ENCODE results near the gene RAB11FIP5. TPM values are rescaled to one million over a fixed set of nuclear protein-coding genes. Genes with fewer than 3 reads are reported as not detected.

Gene RAB11FIP5
- total and polyA plus RNA-seq, 4 donors = 14.4 to 51.5 (median 36.2) TPM

DNA sequence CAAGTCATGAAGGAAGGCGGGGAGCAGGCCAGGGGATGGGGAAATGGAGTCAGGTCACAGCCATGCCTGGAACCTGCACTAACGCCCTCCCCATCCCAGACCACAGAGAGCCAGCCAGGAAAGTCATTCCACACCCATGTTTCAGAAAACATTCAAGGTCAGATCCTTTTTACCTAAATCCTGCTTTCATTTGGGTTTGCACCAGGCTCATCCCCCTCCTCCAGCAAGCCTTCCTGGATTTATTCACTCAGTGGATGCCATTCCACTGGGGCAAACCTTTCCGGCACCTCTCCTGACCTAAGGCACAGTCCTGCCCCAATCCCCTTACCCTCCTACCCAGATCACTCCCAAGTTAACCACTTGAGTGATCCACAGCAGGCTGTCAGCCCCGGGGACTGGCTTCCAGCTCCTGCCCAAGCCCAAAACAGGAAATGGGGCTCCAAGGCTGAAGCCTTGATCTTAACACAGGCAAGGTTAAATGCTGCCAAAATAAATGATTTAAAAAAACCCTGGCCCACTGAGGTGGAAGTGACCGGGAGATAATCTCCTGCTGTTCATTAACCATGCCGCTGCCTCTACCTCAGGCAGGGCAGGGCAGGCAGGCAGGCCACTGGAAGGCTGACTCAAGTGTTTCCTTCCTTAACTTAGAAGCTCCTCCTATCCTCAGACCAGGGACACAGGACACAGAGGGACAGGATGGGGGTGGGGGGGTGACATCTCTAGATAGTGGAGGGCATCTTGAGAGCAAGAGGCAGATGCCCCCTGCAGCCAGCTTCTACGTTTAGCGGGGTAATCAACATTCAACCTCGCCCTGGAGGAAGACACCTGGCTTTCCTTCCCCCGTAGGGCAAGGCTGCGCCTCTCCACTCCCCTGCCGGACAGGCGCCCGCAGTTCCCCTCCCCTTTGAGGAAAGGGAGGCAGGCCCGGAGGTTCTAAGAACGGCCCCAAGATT is 1.4 kb downstream of the RAB11FIP5 start:
- Histone ChIP-seq H3K27me3 (ENCODE audit: control insufficient read depth in 1 of 2, insufficient read depth in 2 of 2, low read length in 1 of 2) (no peaks in the 10 kb centered on the region), H3K36me3 (ENCODE audit: control insufficient read depth in 1 of 2, insufficient read depth in 2 of 2, low read length in 1 of 2) (no peaks in the 10 kb centered on the region), H3K27ac (ENCODE audit: low read depth in 1 of 2, low read length in 2 of 2) (peak overlapping the region in 1 of 2 donors; percentile 92), H3K4me3 (ENCODE audit: low read length in 2 of 2) (peak overlapping the region; percentile 80 to 99), H3K9me3 (ENCODE audit: control insufficient read depth, low read length) (no peaks in the 10 kb centered on the region), H3K4me1 (ENCODE audit: control insufficient read depth in 1 of 2, insufficient read depth in 2 of 2, low read length in 2 of 2) (no peaks in the 10 kb centered on the region)
- DNase-seq = peak; percentile 53 to 76
- intact Hi-C loops (cut with DNase I) = loop anchor here in 1 of 2 donors (2.0 kb wide), 1 partner anchor 21 kb away; no protein-coding TSS in a partner anchor
- ATAC-seq (ENCODE audit: low FRiP score) = no peak
- WGBS, 2 donors = 3 to 6% methylated on average over 14 to 16 of the region's 16 CpGs

DNA sequence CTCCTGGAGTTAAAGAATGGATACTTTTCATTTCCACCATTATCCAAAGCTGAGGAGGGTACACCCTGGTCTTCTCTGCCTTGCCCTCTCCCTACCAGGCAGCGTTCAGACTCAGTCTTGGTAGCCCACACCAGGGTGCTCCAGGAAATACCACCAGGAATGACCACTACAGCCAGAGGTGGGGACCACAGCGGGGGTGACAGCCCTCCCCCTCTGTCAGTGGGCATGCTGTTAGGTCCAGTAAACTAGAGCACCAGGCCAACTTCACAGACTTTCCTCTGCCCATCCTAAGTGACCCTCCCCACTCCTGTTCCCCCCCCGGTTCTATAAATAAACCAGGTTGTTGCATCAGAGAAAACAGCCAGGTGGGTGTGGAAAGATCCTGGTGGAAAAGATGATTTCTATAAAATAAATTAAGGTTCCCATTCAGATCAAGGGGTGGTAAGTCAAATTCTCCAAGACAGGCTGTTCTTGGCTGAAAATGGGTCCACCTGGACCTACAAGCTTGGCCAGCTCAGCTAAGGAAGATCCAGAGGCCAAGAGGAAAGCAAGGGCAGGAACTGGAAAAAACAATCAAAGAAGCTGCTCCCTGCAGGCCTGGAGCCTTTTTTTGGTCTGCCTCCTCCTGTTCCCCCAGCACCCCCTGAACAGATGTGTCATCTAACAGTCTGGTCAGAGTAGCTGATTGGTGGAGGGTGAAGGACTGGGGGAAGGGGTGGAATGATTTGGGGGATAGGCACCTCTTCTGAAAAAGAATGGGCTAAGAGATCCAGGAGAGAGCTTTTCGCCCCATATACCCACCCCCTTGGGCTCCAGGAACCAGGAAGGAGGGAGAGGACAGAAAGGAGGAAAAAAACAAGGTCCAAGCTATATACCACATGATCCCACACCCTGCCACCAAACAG is 2.3 kb downstream of the RAB11FIP5 start:
- intact Hi-C loops (cut with DNase I) = loop anchor here in 1 of 2 donors (2.0 kb wide), 1 partner anchor 20 kb away; no protein-coding TSS in a partner anchor
- no peaks in the 10 kb centered on the region for H3K4me1 ChIP-seq (ENCODE audit: control insufficient read depth in 1 of 2, insufficient read depth in 2 of 2, low read length in 2 of 2)
- H3K36me3 ChIP-seq (ENCODE audit: control insufficient read depth in 1 of 2, insufficient read depth in 2 of 2, low read length in 1 of 2) = no peaks in the 10 kb centered on the region
- ATAC-seq (ENCODE audit: low FRiP score) = no peak
- WGBS, 2 donors = 50 to 56% methylated on average over 4 of the region's 4 CpGs
- H3K9me3 ChIP-seq (ENCODE audit: control insufficient read depth, low read length) = no peaks in the 10 kb centered on the region
- no peak overlapping the region for H3K27ac ChIP-seq (ENCODE audit: low read depth in 1 of 2, low read length in 2 of 2)
- no peaks in the 10 kb centered on the region for H3K27me3 ChIP-seq (ENCODE audit: control insufficient read depth in 1 of 2, insufficient read depth in 2 of 2, low read length in 1 of 2)
- DNase-seq = peak in 1 of 2 donors; percentile 40
- H3K4me3 ChIP-seq (ENCODE audit: low read length in 2 of 2) = peak overlapping the region in 1 of 2 donors; percentile 80

DNA sequence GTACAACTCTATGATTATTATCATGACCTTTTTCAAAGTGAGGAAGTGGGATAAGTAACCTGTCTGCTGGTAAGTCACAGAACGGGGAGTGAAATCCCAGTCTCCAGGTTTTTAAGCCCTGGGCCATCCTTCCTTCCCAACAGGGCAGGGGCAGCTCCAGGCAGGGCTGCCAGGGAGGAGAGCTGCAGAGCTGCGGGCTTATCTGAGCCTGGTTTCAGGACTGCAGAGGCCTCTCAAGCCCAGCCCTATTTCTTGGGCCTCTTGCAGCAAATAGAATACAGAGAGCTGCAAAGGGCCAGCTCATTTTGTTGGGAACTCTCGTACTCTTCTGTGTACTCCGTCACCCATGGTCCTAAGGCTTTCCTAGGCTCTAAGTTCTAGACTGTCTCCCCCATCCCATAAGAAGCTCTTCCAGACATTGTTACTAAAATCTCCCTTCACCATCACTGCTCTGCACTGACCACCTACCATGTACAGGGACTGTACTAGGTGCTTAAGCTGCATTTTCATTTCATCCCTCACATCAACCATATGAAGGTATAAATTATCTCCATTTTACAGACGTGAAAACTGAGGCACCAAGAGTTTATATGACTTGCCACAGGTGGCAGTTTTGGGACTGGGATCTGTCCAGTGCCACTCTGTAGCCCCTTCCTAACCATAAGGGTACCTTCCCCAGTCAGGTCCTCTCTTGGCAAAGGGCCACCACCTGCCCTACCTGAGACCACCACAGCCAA is 3.1 kb downstream of the RAB11FIP5 start:
- Histone ChIP-seq H3K4me1 (ENCODE audit: control insufficient read depth in 1 of 2, insufficient read depth in 2 of 2, low read length in 2 of 2) (no peaks in the 10 kb centered on the region), H3K27me3 (ENCODE audit: control insufficient read depth in 1 of 2, insufficient read depth in 2 of 2, low read length in 1 of 2) (no peaks in the 10 kb centered on the region), H3K4me3 (ENCODE audit: low read length in 2 of 2) (no peak overlapping the region), H3K9me3 (ENCODE audit: control insufficient read depth, low read length) (no peaks in the 10 kb centered on the region), H3K27ac (ENCODE audit: low read depth in 1 of 2, low read length in 2 of 2) (no peak overlapping the region), H3K36me3 (ENCODE audit: control insufficient read depth in 1 of 2, insufficient read depth in 2 of 2, low read length in 1 of 2) (no peaks in the 10 kb centered on the region)
- peak in 1 of 2 donors; percentile 57 for DNase-seq
- intact Hi-C loops (cut with DNase I) = loop anchor here in 1 of 2 donors (2.0 kb wide), 1 partner anchor 19 kb away; no protein-coding TSS in a partner anchor
- WGBS, 2 donors = 75% methylated on average over 5 of the region's 5 CpGs
- ATAC-seq (ENCODE audit: low FRiP score) = no peak

DNA sequence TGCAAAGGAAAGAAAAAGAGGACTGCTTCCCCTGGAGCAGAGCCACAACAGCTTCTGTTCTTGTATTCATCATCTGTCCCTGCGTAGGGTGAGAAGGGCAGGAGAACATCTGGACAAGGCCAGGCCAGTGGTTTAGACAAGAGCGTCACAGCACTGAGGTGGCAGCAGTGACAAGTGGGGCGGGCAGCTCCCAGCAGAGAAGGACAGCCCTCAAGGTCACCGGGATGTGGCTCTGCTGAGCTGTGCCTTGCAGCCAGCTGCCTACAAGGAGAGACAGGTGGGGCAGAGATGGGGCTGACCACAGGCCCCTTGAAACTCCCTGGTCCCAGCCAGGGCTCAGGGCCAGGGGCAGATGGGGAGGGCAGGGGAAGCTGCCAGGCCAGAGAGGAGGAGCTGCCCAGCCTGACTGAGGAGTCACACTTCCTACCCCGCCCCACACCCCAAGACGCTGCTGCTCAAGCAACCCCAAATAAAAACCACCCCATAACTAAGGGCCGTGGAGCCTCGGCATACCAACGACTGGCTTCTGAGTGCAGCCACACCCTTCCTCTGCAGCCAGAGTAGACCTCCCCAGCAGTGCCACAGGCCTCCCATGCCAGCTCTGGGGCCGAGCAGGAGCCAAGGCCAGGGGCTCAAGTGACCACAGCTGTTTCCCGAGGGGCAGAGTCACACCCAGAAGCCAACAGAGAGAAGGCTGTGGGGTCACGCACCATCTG is 5.4 kb downstream of the RAB11FIP5 start:
- H3K27ac ChIP-seq (ENCODE audit: low read depth in 1 of 2, low read length in 2 of 2) = no peak overlapping the region
- H3K36me3 ChIP-seq (ENCODE audit: control insufficient read depth in 1 of 2, insufficient read depth in 2 of 2, low read length in 1 of 2) = no peaks in the 10 kb centered on the region
- H3K9me3 ChIP-seq (ENCODE audit: control insufficient read depth, low read length) = no peaks in the 10 kb centered on the region
- intact Hi-C loops (cut with DNase I) = no loop called here
- DNase-seq (peak; percentile 59 to 71), ATAC-seq (ENCODE audit: low FRiP score) (no peak)
- H3K4me1 ChIP-seq (ENCODE audit: control insufficient read depth in 1 of 2, insufficient read depth in 2 of 2, low read length in 2 of 2) = no peaks in the 10 kb centered on the region
- 40 to 43% methylated on average over 12 of the region's 12 CpGs for WGBS, 2 donors
- H3K4me3 ChIP-seq (ENCODE audit: low read length in 2 of 2) = no peak overlapping the region
- H3K27me3 ChIP-seq (ENCODE audit: control insufficient read depth in 1 of 2, insufficient read depth in 2 of 2, low read length in 1 of 2) = no peaks in the 10 kb centered on the region

DNA sequence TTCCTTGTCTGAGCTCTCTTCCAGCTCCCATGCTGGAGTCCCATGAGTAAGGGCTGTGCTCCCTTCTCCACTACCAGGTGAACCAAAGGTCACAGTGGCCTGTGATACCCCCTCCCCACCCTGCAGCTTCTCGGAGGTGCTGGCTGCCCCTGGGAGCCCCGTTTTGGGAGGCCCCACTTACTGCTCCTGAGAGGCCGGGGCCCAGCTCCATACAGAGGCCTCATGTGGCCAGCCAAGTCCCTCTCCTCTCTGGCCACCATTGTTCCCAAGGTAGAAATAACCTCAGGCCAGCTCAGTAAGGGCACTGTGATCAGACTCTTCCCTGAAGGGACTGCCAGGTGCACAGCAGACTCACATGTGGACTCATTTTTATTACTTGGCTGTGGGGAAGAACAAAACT is 6.0 kb downstream of the RAB11FIP5 start:
- H3K4me3 ChIP-seq (ENCODE audit: low read length in 2 of 2) = no peak overlapping the region
- 79 to 83% methylated on average over 3 of the region's 3 CpGs for WGBS, 2 donors
- intact Hi-C loops (cut with DNase I) = no loop called here
- no peaks in the 10 kb centered on the region for H3K9me3 ChIP-seq (ENCODE audit: control insufficient read depth, low read length)
- no peaks in the 10 kb centered on the region for H3K27me3 ChIP-seq (ENCODE audit: control insufficient read depth in 1 of 2, insufficient read depth in 2 of 2, low read length in 1 of 2)
- DNase-seq = peak in 1 of 2 donors; percentile 67
- no peak for ATAC-seq (ENCODE audit: low FRiP score)
- H3K27ac ChIP-seq (ENCODE audit: low read depth in 1 of 2, low read length in 2 of 2) = no peak overlapping the region
- no peaks in the 10 kb centered on the region for H3K36me3 ChIP-seq (ENCODE audit: control insufficient read depth in 1 of 2, insufficient read depth in 2 of 2, low read length in 1 of 2)
- H3K4me1 ChIP-seq (ENCODE audit: control insufficient read depth in 1 of 2, insufficient read depth in 2 of 2, low read length in 2 of 2) = no peaks in the 10 kb centered on the region

DNA sequence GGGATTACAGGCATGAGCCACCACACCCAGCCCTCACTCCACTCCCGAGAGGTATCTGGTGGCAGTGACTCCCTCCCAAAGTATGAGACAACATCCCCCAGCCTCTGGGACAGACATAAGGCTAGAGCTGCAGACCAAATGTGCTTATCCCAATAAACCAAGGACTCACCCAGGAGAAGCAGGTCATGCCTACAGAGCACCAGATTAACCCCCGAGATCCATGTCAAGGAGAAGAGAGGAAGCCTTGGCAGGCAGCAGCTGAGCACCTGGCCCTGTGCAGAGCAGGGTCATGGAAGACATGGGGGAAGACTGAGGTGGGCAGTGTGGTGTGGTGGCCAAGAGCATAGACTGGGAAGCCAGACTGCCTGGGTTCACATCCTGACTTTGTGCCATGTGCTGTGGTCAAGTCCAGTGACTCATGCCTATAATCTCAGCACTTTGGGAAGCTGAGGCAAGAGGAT is 7.2 kb downstream of the RAB11FIP5 start:
- no peaks in the 10 kb centered on the region for H3K4me1 ChIP-seq (ENCODE audit: control insufficient read depth in 1 of 2, insufficient read depth in 2 of 2, low read length in 2 of 2)
- H3K27ac ChIP-seq (ENCODE audit: low read depth in 1 of 2, low read length in 2 of 2) = no peak overlapping the region
- H3K9me3 ChIP-seq (ENCODE audit: control insufficient read depth, low read length) = no peaks in the 10 kb centered on the region
- H3K4me3 ChIP-seq (ENCODE audit: low read length in 2 of 2) = no peak overlapping the region
- intact Hi-C loops (cut with DNase I) = no loop called here
- no peaks in the 10 kb centered on the region for H3K36me3 ChIP-seq (ENCODE audit: control insufficient read depth in 1 of 2, insufficient read depth in 2 of 2, low read length in 1 of 2)
- peak in 1 of 2 donors; percentile 52 for DNase-seq
- no peak for ATAC-seq (ENCODE audit: low FRiP score)
- H3K27me3 ChIP-seq (ENCODE audit: control insufficient read depth in 1 of 2, insufficient read depth in 2 of 2, low read length in 1 of 2) = no peaks in the 10 kb centered on the region
- 91 to 94% methylated on average over 2 of the region's 2 CpGs for WGBS, 2 donors

DNA sequence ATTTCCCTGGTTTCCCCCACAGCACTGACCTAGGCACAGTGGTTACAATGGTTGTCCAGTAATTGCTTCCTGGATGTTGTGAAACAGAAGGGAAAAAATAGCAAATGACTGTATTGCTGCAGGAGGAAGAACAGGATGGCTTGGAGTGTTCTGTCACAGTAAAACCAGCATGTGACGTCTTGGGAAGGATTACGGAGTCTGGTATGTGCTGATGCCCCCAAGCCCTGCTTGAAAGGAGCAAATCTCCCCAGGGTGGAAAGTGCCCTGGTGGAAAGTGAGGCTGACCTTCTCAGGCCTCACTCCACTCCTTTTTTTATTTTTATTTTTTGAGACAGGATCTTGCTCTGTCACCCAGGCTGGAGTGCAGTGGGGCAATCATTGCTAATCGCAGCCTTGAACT is 7.8 kb downstream of the RAB11FIP5 start:
- H3K9me3 ChIP-seq (ENCODE audit: control insufficient read depth, low read length) = no peaks in the 10 kb centered on the region
- no peaks in the 10 kb centered on the region for H3K4me1 ChIP-seq (ENCODE audit: control insufficient read depth in 1 of 2, insufficient read depth in 2 of 2, low read length in 2 of 2)
- no peaks in the 10 kb centered on the region for H3K27me3 ChIP-seq (ENCODE audit: control insufficient read depth in 1 of 2, insufficient read depth in 2 of 2, low read length in 1 of 2)
- WGBS, 2 donors = 89 to 92% methylated on average over 3 of the region's 3 CpGs
- H3K4me3 ChIP-seq (ENCODE audit: low read length in 2 of 2) = no peak overlapping the region
- DNase-seq = no peak
- no peak for ATAC-seq (ENCODE audit: low FRiP score)
- intact Hi-C loops (cut with DNase I) = no loop called here
- H3K36me3 ChIP-seq (ENCODE audit: control insufficient read depth in 1 of 2, insufficient read depth in 2 of 2, low read length in 1 of 2) = no peaks in the 10 kb centered on the region
- no peak overlapping the region for H3K27ac ChIP-seq (ENCODE audit: low read depth in 1 of 2, low read length in 2 of 2)

All from aorta (tissue), 5 donors.